Activated CD8-positive, alpha-beta memory T cell treated with anti-CD3 and anti-CD28 coated beads for 1 hour (primary cell): ENCODE measurements around the gene ZNF23.

Experiments used
- DNase-seq, 2 donors: peaks; one replicate each; pipeline ENCODE4 v3.0.0-alpha.2; 2020; ENCODE audit warnings: low read depth in 1 of 2; ENCODE audit errors: extremely low read depth in 1 of 2

Gene ZNF23

DNA sequence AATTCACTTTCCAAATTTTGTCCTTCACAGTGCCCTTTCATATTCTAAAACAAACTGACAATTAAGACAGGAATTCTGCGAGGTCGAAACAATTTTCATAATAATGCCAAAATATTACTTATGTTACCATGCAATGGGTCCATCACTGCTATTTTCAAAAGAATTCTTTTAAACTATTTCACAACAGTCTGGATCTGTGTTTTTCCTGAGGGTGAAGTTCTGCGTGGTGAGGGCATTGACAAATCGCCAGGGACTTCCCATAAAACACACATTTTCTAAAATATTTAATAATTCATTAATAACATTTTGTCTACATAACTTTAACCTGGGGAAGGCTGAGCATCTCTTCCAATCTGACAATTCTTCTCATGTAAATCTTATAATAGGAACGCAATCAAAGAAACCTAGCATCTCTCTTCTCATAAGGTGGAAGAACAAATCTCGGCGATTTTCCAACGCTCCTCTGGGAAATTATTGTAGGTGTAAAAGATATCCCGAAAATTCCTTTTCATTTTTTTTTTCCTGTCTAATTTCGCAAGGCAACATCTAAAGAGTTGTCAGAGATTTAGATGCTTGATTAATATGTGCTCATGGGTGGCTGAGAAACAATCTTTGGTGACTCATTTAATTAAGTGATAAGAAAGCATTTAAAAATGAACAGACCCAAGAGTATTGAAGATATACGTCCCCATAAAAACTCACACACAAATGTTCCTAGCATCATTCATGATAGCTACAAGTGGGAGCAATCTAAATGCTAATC lies 62.1 kb downstream of the ZNF23 start:
- no peak for DNase-seq
